SU-DHL-6 (cell line): ENCODE data around the gene HLA-DPA1.

ENCODE experiments used
- H2AFZ ChIP-seq: fragments of 200-600 bp; sonication (generic); 2 replicates; pipeline ENCODE4 v1.6.1; 2014; ENCODE audit warnings: low read depth, mild to moderate bottlenecking, moderate library complexity, mixed read lengths, antibody characterized with exemption, low read length; ENCODE audit not compliant: severe bottlenecking
- H3F3A ChIP-seq: fragments of 200-600 bp; shearing (Covaris generic); 2 replicates; pipeline ENCODE4 v1.6.0; 2016; ENCODE audit warnings: antibody characterized with exemption, mild to moderate bottlenecking; ENCODE audit not compliant: insufficient read depth
- H3K27ac ChIP-seq: fragments of 200-600 bp; sonication (generic); 2 replicates; pipeline ENCODE4 v1.5.1; 2016; ENCODE audit warnings: low read depth, mild to moderate bottlenecking, low read length, moderate library complexity, mixed read lengths
- H3K27me3 ChIP-seq: fragments of 200-600 bp; sonication (generic), shearing (Covaris generic); 2 replicates; pipeline ENCODE4 v1.6.0; 2014; ENCODE audit warnings: mild to moderate bottlenecking, low read length
- H3K36me3 ChIP-seq: fragments of 200-600 bp; sonication (generic); 2 replicates; pipeline ENCODE4 v1.6.1; 2014; ENCODE audit warnings: mild to moderate bottlenecking, low read length, mixed read lengths
- H3K4me2 ChIP-seq: fragments of 300-600, 200-600 bp; shearing (Covaris generic), sonication (generic); 2 replicates; pipeline ENCODE4 v1.6.0; 2014; ENCODE audit warnings: low read length, low read depth, mild to moderate bottlenecking; ENCODE audit not compliant: poor library complexity, severe bottlenecking
- H3K4me3 ChIP-seq: fragments of 200-600 bp; sonication (generic); 2 replicates; pipeline ENCODE4 v1.5.1; 2014; ENCODE audit warnings: antibody characterized with exemption, low read length, mild to moderate bottlenecking, mixed read lengths; ENCODE audit not compliant: insufficient read depth, poor library complexity, severe bottlenecking
- H3K79me2 ChIP-seq: fragments of 200-600 bp; sonication (generic); 2 replicates; pipeline ENCODE4 v1.6.1; 2014; ENCODE audit warnings: mild to moderate bottlenecking, low read length, moderate library complexity; ENCODE audit not compliant: insufficient read depth
- H3K9ac ChIP-seq: fragments of 200-600 bp; sonication (generic); 2 replicates; pipeline ENCODE4 v1.7.0; 2014; ENCODE audit warnings: mild to moderate bottlenecking, low read length
- H3K9me2 ChIP-seq: fragments of 200-600 bp; sonication (generic); replicated peaks from 2 replicates; pipeline ENCODE4 v1.6.1; 2014; ENCODE audit warnings: low read length; ENCODE audit not compliant: insufficient read depth
- H3K9me3 ChIP-seq: fragments of 200-600 bp; sonication (generic); 2 replicates; pipeline ENCODE4 v1.6.1; 2014; ENCODE audit warnings: low read length, mixed read lengths; ENCODE audit not compliant: insufficient read depth
- H4K20me1 ChIP-seq: fragments of 200-600 bp; sonication (generic); 2 replicates; pipeline ENCODE4 v1.6.1; 2014; ENCODE audit warnings: low read depth, mild to moderate bottlenecking, antibody characterized with exemption, low read length, moderate library complexity, mixed read lengths
- CTCF ChIP-seq: fragments of 200-600 bp; sonication (generic); IDR thresholded peaks from one replicate; pipeline ENCODE4 v1.5.1; 2017; ENCODE audit warnings: antibody characterized with exemption, mild to moderate bottlenecking, low read length, moderate library complexity; ENCODE audit not compliant: insufficient read depth, poor library complexity, severe bottlenecking
- EZH2phosphoT487 ChIP-seq: fragments of 200-600 bp; sonication (generic), shearing (Covaris generic); conservative IDR thresholded peaks from 2 replicates; pipeline ENCODE4 v1.6.1; 2018; ENCODE audit warnings: mild to moderate bottlenecking, antibody characterized with exemption, low read length, moderate library complexity, mixed read lengths

The HLA-DPA1 gene

DNA sequence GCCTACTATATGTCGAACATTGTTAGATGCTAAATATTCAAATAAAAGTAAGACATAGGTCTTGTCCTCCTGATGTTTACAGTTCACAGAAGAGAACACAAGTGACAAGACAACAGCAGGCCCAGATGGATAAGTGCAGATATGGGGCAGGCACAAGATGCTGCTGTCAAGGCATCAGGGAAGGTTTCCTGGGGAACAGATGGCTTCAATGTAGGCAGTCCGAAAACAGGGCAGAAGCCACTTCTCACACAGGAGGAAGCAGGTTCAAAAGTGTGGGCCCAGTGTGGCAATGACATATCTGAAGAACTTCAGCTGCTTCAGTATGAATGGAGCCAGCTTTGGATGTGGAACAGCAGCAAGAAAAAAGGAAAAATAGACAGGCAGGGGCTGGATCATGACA, 34.9 kb upstream of the HLA-DPA1 start:
- Histone ChIP-seq H3K27me3 (no peaks in the 10 kb centered on the region), H3K36me3 (no peaks in the 10 kb centered on the region), H3K4me3 (no peak overlapping the region), H3K4me2 (no peak overlapping the region), H3K9me3 (no peaks in the 10 kb centered on the region), H3K27ac (no peak overlapping the region), H3K9ac (no peak overlapping the region), H3K9me2 (no peaks in the 10 kb centered on the region), H4K20me1 (no peaks in the 10 kb centered on the region), H3F3A (no peaks in the 10 kb centered on the region), H3K79me2 (no peaks in the 10 kb centered on the region), H2AFZ (no peak overlapping the region)
- TF ChIP-seq CTCF (no peak), EZH2phosphoT487 (no peak)

DNA sequence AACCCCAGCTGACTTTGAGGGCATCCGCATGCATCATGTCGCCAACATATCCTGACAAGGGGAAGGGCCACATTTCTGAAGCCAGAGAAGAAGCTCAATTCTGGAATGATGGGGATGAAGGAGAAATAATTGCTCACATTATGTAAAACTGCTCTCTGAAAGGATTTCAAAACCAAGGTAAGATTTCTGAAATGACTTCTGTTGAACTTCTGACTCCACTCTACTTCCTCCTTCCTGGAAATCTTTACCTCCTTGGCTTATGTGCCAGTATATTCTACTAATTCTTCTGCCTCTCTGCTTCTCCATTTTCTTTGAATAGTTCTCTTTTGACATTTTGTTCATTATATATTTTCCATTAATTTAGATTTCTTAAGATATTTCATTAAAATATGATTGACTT, 34.2 kb upstream of the HLA-DPA1 start:
- H3K9ac ChIP-seq, result no peak overlapping the region
- no peaks in the 10 kb centered on the region for H3K27me3 ChIP-seq
- H3K4me3 ChIP-seq, result no peak overlapping the region
- no peaks in the 10 kb centered on the region for H3K79me2 ChIP-seq
- H3F3A ChIP-seq, result no peaks in the 10 kb centered on the region
- no peaks in the 10 kb centered on the region for H3K36me3 ChIP-seq
- no peak overlapping the region for H3K4me2 ChIP-seq
- no peak overlapping the region for H2AFZ ChIP-seq
- H3K9me2 ChIP-seq, result no peaks in the 10 kb centered on the region
- H3K9me3 ChIP-seq, result no peaks in the 10 kb centered on the region
- TF ChIP-seq CTCF (no peak), EZH2phosphoT487 (no peak)
- no peak overlapping the region for H3K27ac ChIP-seq
- H4K20me1 ChIP-seq, result no peaks in the 10 kb centered on the region

- TF ChIP-seq CTCF, result no peak
- no peaks in the 10 kb centered on the region for H3K27me3 ChIP-seq
- H3K9ac ChIP-seq, result no peak overlapping the region
- no peak overlapping the region for H3K27ac ChIP-seq
- no peaks in the 10 kb centered on the region for H3K36me3 ChIP-seq
- H3K9me2 ChIP-seq, result no peaks in the 10 kb centered on the region
- H3K4me2 ChIP-seq, result no peak overlapping the region
- no peaks in the 10 kb centered on the region for H3F3A ChIP-seq
- H2AFZ ChIP-seq, result no peak overlapping the region
- no peaks in the 10 kb centered on the region for H4K20me1 ChIP-seq
- H3K4me3 ChIP-seq, result no peak overlapping the region
- no peaks in the 10 kb centered on the region for H3K79me2 ChIP-seq
- H3K9me3 ChIP-seq, result peaks cover 7% of the 10 kb centered on the region; the same call in 1 of the 2 replicates
Observed at GRCh38 chr6:33105916-33106871, 32.7 kb upstream of the HLA-DPA1 start.
